BE2C (cell line): Measurements from ENCODE around the gene LY6G5B.

Source experiments
- DNase-seq: peaks from one replicate; pipeline ENCODE4 v3.0.0-alpha.2; 2020
- H3K27me3 ChIP-seq: fragments of 250-450 bp; sonication (Bioruptor Pico); 2 replicates; pipeline ENCODE4 v1.5.1; 2020; ENCODE audit warnings: mild to moderate bottlenecking
- H3K36me3 ChIP-seq: fragments of 250-450 bp; sonication (Bioruptor Pico); 2 replicates; pipeline ENCODE4 v1.5.1; 2020; ENCODE audit warnings: mild to moderate bottlenecking
- H3K4me1 ChIP-seq: fragments of 250-450 bp; sonication (Bioruptor Pico); 2 replicates; pipeline ENCODE4 v1.5.1; 2020
- H3K4me3 ChIP-seq: 2 replicates; pipeline ENCODE4 v1.5.1; 2011; ENCODE audit warnings: low read depth, low read length
- H3K9me3 ChIP-seq: fragments of 250-450 bp; sonication (Bioruptor Pico); 2 replicates; pipeline ENCODE4 v1.5.1; 2020
- CTCF ChIP-seq: IDR thresholded peaks from 2 replicates; pipeline ENCODE4 v1.5.1; 2012; ENCODE audit warnings: mild to moderate bottlenecking, low read depth, low read length

The LY6G5B gene

GRCh38 chr6:31659649-31660380 is 10.0 kb upstream of the LY6G5B start:
- TF ChIP-seq CTCF: no peak
- H3K4me3 ChIP-seq: peak overlapping the region; percentile 85
- H3K36me3 ChIP-seq: peaks cover 8% of the 10 kb centered on the region
- no peaks in the 10 kb centered on the region for H3K27me3 ChIP-seq
- no peaks in the 10 kb centered on the region for H3K4me1 ChIP-seq
- H3K9me3 ChIP-seq: no peaks in the 10 kb centered on the region
- DNase-seq: no peak

DNA sequence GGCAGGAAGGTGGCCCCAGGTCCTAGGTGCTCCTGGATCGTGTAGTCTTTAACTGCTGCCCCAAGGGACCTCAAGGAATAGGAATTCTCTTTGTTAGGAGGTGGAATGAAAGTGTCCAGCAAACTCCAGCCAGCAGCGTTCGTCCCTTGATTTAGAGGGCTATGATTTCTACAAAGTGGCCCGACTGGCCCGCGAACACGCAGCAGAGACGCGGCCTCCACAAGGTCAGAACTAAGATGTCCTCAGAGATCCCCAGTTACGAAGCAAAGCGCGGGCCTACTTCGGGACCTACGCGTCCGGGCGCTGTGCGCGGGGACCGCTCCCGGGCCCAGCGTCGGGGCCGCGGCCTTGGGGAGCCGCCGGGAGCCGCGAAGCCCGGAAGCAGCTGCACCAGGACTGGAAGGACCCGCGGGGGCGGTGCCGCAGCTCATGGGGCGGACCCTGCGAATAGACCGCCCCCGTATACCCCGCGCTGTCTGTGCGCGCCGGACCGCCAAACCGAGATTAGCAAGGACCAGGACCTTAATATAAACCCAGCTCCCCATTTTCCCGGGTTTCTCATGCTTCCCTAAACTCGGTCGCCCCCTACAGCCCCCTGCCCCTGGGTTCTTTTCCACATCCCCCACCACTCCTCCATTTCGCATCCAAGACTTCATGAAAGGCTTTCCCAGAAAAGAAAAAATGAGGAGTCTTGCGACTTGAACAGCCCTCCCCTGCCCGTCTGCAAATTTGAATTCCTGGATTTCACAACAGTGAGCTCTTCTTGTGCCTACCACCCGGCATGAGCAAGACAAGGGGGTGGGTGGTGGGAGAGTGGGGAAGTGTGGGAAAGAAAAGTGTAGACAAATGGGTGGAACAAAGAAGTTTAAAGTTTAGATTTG is 9.2 kb upstream of the LY6G5B start, which contains the start of gene C6orf47:
C6orf47 (minus strand) TSS at position 398 of the 881 bp plus-strand sequence. CDS start 831 bp downstream, outside the sequence.
- no peaks in the 10 kb centered on the region for H3K4me1 ChIP-seq
- peak within 1 kb of the TSS; percentile 85 for H3K4me3 ChIP-seq
- no peaks in the 10 kb centered on the region for H3K9me3 ChIP-seq
- TF ChIP-seq CTCF: no peak
- H3K27me3 ChIP-seq: no peaks in the 10 kb centered on the region
- peak; percentile 91 for DNase-seq
- peaks cover 8% of the 10 kb centered on the region for H3K36me3 ChIP-seq

GRCh38 chr6:31661262-31662123 is 8.3 kb upstream of the LY6G5B start:
- no peaks in the 10 kb centered on the region for H3K4me1 ChIP-seq
- H3K36me3 ChIP-seq: peaks cover 8% of the 10 kb centered on the region
- DNase-seq: no peak
- no peaks in the 10 kb centered on the region for H3K9me3 ChIP-seq
- no peak for TF ChIP-seq CTCF
- H3K4me3 ChIP-seq: peak overlapping the region; percentile 85
- H3K27me3 ChIP-seq: no peaks in the 10 kb centered on the region

GRCh38 chr6:31662124-31662723 is 7.6 kb upstream of the LY6G5B start:
- no peaks in the 10 kb centered on the region for H3K27me3 ChIP-seq
- no peak for DNase-seq
- peaks cover 13% of the 10 kb centered on the region for H3K36me3 ChIP-seq
- H3K4me3 ChIP-seq: no peak overlapping the region
- H3K4me1 ChIP-seq: no peaks in the 10 kb centered on the region
- no peak for TF ChIP-seq CTCF
- H3K9me3 ChIP-seq: no peaks in the 10 kb centered on the region

GRCh38 chr6:31663126-31663960 is 6.4 kb upstream of the LY6G5B start:
- Histone ChIP-seq H3K36me3 (peaks cover 24% of the 10 kb centered on the region), H3K27me3 (no peaks in the 10 kb centered on the region), H3K4me1 (no peaks in the 10 kb centered on the region), H3K9me3 (no peaks in the 10 kb centered on the region), H3K4me3 (peak overlapping the region; percentile 87)
- TF ChIP-seq CTCF: no peak
- DNase-seq: no peak
